Fibroblast of pulmonary artery (primary cell): ENCODE measurements around the gene NDUFS2.

Experiments
- DNase-seq: peaks from one replicate; pipeline ENCODE4 v3.0.0-alpha.2; 2010; ENCODE audit warnings: low read depth
- H3K4me3 ChIP-seq: replicated peaks from 2 replicates; pipeline ENCODE4 v1.5.1; 2011; ENCODE audit warnings: low read depth, mild to moderate bottlenecking, control low read depth, low read length, moderate library complexity
- TF ChIP-seq, protein P1 (sequence below): IDR thresholded peaks from 2 replicates; pipeline ENCODE4 v1.5.1; 2011; ENCODE audit warnings: mild to moderate bottlenecking, control low read depth, low read length, inconsistent platforms; ENCODE audit errors: missing control alignments

NDUFS2 gene

DNA sequence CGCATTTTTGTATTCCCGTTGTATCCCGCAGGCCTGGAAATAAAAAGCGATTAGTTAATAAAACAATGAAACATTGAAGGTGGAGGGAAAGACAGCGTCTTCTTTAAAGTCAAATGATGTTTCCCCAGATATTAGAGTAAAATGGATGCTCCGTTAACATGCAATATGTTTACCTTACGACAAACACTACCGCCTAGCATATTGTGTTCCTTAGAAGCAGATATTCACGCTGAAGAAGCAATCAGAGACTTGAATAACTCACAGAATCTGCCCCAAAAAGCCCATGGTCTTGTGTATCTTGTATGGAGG lies 24.3 kb upstream of the NDUFS2 start:
- DNase-seq = no peak
- H3K4me3 ChIP-seq = peak overlapping the region; percentile 98
- TF ChIP-seq, protein P1, sequence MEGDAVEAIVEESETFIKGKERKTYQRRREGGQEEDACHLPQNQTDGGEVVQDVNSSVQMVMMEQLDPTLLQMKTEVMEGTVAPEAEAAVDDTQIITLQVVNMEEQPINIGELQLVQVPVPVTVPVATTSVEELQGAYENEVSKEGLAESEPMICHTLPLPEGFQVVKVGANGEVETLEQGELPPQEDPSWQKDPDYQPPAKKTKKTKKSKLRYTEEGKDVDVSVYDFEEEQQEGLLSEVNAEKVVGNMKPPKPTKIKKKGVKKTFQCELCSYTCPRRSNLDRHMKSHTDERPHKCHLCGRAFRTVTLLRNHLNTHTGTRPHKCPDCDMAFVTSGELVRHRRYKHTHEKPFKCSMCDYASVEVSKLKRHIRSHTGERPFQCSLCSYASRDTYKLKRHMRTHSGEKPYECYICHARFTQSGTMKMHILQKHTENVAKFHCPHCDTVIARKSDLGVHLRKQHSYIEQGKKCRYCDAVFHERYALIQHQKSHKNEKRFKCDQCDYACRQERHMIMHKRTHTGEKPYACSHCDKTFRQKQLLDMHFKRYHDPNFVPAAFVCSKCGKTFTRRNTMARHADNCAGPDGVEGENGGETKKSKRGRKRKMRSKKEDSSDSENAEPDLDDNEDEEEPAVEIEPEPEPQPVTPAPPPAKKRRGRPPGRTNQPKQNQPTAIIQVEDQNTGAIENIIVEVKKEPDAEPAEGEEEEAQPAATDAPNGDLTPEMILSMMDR = no peak

DNA sequence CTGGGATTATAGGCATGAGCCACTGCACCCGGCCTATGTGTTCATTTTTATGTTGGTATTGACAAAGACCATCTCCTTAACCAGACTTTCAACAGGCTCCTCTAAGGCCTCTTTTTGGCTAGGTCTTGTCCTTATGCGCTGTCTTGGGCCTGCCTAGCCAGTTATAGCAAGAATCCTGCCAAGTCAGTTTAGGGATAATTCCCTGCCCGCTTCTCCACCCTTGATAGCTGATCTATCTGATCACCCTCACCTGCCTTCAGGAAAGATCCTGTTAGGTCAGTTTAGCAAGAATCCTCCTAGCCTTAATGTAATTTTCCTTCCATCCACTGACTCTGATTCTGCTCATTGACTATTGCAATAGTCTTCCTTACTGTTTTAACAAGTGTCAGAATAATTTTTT lies 22.5 kb upstream of the NDUFS2 start:
- DNase-seq = no peak
- TF ChIP-seq, protein P1 = no peak
- H3K4me3 ChIP-seq = no peak overlapping the region

DNA sequence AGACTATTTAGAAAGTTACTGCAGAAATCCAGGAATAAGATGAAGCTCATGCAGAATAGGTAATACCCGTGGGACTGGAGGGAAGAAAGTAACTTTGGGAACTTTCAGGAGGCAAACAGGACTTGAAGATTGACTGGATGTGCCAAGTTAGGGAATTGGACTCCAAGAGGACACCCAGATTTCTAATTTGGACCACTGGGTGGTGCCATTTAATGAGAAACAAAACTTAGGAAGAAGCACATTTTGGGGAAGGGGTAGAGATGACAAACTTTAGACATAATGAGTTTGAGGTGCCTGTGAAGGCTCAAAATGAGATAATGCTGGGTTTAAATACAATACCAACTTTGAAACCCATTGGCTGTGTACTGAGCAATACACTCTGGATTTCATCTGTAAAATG lies 21.5 kb upstream of the NDUFS2 start:
- TF ChIP-seq, protein P1 = peak; percentile 47
- peak; percentile 50 for DNase-seq

DNA sequence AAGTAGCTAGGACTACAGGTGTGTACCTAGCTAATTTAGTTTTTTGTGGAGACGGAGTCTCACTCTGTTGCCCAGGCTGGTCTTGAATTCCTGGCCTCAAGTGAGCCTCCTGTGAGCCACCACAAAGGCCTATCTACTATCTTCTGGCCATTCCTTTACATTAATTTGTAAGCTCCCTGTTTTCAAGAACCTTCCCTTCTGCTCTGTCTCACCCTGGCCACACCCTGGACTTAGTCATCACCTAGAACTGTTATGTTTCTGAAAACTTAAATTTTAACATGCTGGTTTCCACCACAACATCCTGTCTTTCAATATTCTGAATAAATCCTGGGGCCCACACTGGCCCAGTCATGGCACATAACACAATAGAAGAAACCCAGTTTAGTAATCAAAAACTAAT lies 20.0 kb upstream of the NDUFS2 start:
- no peak for DNase-seq
- H3K4me3 ChIP-seq = no peak overlapping the region
- TF ChIP-seq, protein P1 = no peak

More for the DNA sequence above, 21.5 kb upstream of the NDUFS2 start:
- H3K4me3 ChIP-seq = no peak overlapping the region

DNA sequence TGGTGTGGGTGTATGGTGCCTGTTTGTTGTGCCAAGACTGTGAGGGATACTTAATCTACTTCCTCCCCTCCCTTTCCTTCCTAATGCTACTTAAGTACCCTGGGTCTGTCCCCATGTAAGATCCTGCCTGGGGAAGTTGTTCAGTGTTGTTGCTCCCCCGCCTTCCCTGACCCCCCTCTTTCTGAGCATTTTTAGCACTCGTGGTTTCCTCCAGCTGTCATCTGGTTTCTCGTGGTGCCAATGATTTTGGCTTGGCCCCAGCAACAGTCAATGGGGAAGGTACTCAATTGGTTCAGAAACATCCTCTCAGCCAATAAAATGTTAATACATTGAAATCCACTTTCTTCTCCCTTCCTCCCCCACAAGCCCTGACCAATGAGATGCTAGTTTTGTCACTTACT lies 16.9 kb upstream of the NDUFS2 start:
- TF ChIP-seq, protein P1 = no peak
- DNase-seq = peak; percentile 83
- no peak overlapping the region for H3K4me3 ChIP-seq

DNA sequence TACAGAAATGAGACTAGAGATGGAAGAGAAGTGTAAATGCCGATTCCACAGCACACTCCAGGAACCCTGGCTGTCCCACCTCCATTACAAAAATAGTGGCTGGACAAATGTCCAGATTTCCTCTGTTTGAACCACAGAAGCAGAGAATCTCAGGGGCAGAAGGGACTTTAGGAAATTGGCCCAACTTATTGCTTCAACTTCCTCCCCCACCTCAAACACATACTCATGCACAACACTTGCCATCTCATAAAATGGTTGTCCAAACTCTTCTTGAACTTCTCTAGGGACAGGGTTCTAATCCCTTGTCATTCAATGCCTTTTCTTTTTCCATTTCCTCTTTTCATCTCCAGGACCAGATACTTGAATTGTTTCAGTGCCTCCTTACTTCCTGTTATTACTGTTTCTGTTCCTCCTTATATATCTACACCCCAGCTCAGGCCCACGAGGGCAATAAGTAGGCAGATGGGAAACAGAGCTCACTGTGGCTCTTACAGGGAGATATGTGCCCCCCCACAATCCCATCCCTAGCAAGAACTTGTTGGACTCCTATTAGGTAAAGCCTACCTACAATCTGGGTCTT lies 16.3 kb upstream of the NDUFS2 start:
- H3K4me3 ChIP-seq = no peak overlapping the region
- no peak for DNase-seq

DNA sequence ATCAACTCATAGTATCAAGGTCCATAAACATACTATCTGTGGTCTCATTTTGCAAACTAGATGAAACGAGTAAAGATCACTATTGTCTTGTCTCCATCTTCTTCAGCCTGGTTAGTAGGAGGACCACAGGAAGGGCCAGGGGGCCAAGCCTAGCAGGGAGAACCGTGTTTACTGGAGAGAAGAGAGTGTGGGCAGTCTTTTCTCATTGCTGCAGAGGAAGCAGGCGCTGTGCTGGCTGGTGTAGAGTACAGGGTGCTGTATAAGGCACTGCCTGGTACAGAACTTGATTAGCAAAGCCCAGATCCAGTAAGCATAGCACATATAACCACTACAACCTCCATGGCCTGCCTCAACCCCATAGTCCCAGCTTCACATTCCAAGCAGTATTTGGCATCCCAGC lies 14.9 kb upstream of the NDUFS2 start:
- TF ChIP-seq, protein P1 = no peak
- no peak overlapping the region for H3K4me3 ChIP-seq

More for the DNA sequence above, 16.3 kb upstream of the NDUFS2 start:
- TF ChIP-seq, protein P1 = no peak

More for the DNA sequence above, 14.9 kb upstream of the NDUFS2 start:
- no peak for DNase-seq
